NCI-H446 treated with DMSO at 0.1 percent for 48 hours (cell line): ENCODE results near the gene RAX2.
"Not testable (repeated sequence)": the region's sequence is repeated elsewhere in the genome, so short reads cannot be mapped to it uniquely, and the experiment has no call there.

Experiments
- DNase-seq: peaks from one replicate; lab custom pipeline; 2025; lab: John Stamatoyannopoulos, UW

The RAX2 gene

GRCh38 chr19:3760871-3761361 lies 11.1 kb downstream of the RAX2 start:
- no peak for DNase-seq

- DNase-seq = no peak
These were observed 12.4 kb downstream of the RAX2 start for GRCh38 chr19:3759482-3760254.

- not testable (repeated sequence) for DNase-seq
These were observed 13.7 kb downstream of the RAX2 start for GRCh38 chr19:3758297-3758696.

GRCh38 chr19:3757705-3758104 lies 14.3 kb downstream of the RAX2 start:
- not testable (repeated sequence) for DNase-seq

- no peak for DNase-seq
These were observed 18.2 kb downstream of the RAX2 start for GRCh38 chr19:3753631-3754410.

- DNase-seq = no peak
These were observed 19.5 kb downstream of the RAX2 start for GRCh38 chr19:3752492-3752891.

- no peak for DNase-seq
These were observed 20.8 kb downstream of the RAX2 start for GRCh38 chr19:3751236-3751635.

GRCh38 chr19:3750211-3750610 lies 21.8 kb downstream of the RAX2 start:
- DNase-seq = no peak

GRCh38 chr19:3748965-3749364 lies 23.1 kb downstream of the RAX2 start:
- no peak for DNase-seq

- no peak for DNase-seq
These were observed 25.5 kb downstream of the RAX2 start for GRCh38 chr19:3746371-3747056.

GRCh38 chr19:3745363-3746045 lies 26.5 kb downstream of the RAX2 start:
- DNase-seq = no peak

GRCh38 chr19:3743486-3743885 lies 28.5 kb downstream of the RAX2 start:
- no peak for DNase-seq

- DNase-seq = no peak
These were observed 31.6 kb downstream of the RAX2 start for GRCh38 chr19:3740431-3740830.

GRCh38 chr19:3738477-3739220 lies 33.4 kb downstream of the RAX2 start:
- DNase-seq = no peak

- DNase-seq = no peak
These were observed 34.4 kb downstream of the RAX2 start for GRCh38 chr19:3737487-3738205.

- no peak for DNase-seq
These were observed 35.8 kb downstream of the RAX2 start for GRCh38 chr19:3736106-3736724.

GRCh38 chr19:3734310-3734600 lies 37.8 kb downstream of the RAX2 start:
- DNase-seq = no peak

GRCh38 chr19:3733549-3734309 lies 38.3 kb downstream of the RAX2 start:
- DNase-seq = no peak

GRCh38 chr19:3732108-3732507 lies 39.9 kb downstream of the RAX2 start:
- no peak for DNase-seq
